H1 (cell line): Measurements from ENCODE around the gene PRRC2A. TPM values are rescaled to one million over a fixed set of nuclear protein-coding genes. Genes with fewer than 3 reads are reported as not detected.

ENCODE experiments used
- BACH1 ChIP-seq: IDR thresholded peaks from 2 replicates; pipeline ENCODE4 v1.6.1; 2012; ENCODE audit warnings: low read length, improper control_type of control experiment
- BRCA1 ChIP-seq: IDR thresholded peaks from 2 replicates; pipeline ENCODE4 v1.6.1; 2012; ENCODE audit warnings: low read depth, low read length, improper control_type of control experiment
- CREB1 ChIP-seq: IDR thresholded peaks from 2 replicates; pipeline ENCODE4 v1.6.1; 2012; ENCODE audit warnings: inconsistent platforms
- KDM4A ChIP-seq: IDR thresholded peaks from one replicate; pipeline ENCODE4 v1.7.1; 2012; ENCODE audit warnings: low read depth, mild to moderate bottlenecking, moderate library complexity, low read length, inconsistent platforms; ENCODE audit not compliant: severe bottlenecking
- KDM5A ChIP-seq: fragments of 200-600 bp; IDR thresholded peaks from 2 replicates; pipeline ENCODE4 v1.7.1; 2012; ENCODE audit warnings: mild to moderate bottlenecking, low read length, inconsistent platforms, mixed read lengths
- POLR2AphosphoS5 ChIP-seq: IDR thresholded peaks from 2 replicates; pipeline ENCODE4 v1.6.1; 2011; ENCODE audit warnings: low read depth, low read length
- RAD21 ChIP-seq, 2 experiments: IDR thresholded peaks in 1 of 2; conservative IDR thresholded peaks in 1 of 2; 2 replicates each; pipeline ENCODE4 v1.6.1; 2011; ENCODE audit warnings: low read depth in 2 of 2, low read length in 2 of 2, improper control_type of control experiment in 1 of 2, inconsistent platforms in 1 of 2, mild to moderate bottlenecking in 1 of 2, moderate library complexity in 1 of 2
- RNF2 ChIP-seq: fragments of 200-900, 300-1000 bp; sonication (generic); IDR thresholded peaks from 2 replicates; pipeline ENCODE4 v1.7.1; 2016; ENCODE audit warnings: borderline replicate concordance, low read depth, mild to moderate bottlenecking, antibody characterized with exemption, low read length; ENCODE audit not compliant: poor library complexity, severe bottlenecking; ENCODE audit errors: missing control alignments
- TCF12 ChIP-seq: IDR thresholded peaks from 2 replicates; pipeline ENCODE4 v1.6.1; 2011; ENCODE audit warnings: low read depth, mild to moderate bottlenecking, low read length
- polyA plus RNA-seq, 7 experiments: library from polyadenylated mRNA; depleted of rRNA in 3 of 7; stranded (reverse) in 5 of 7; unstranded in 2 of 7; fragments of >200 nt in 5 of 7; fragments of 200-250 nt in 2 of 7; gene quantifications; 1 replicate in 5 of 7; 2 replicates in 1 of 7; 4 replicates in 1 of 7; pipeline versions ENCODE4 v1.2.1 to v1.2.3, GENCODE V29; 2011 to 2013; ENCODE audit warnings: missing spikeins in 2 of 7, mixed read lengths in 2 of 7
- total RNA-seq: library from RNA; stranded (reverse); fragmentation: NEBNext Ultra II Directional; extraction: Animal tissue kit (Norgen Biotek cat#: 25700); gene quantifications from 2 replicates; pipeline ENCODE4 v1.2.1, GENCODE V29; 2021
- TF ChIP-seq, protein P1 (sequence below): fragments of 300-600 bp; sonication (generic); IDR thresholded peaks from 2 replicates; pipeline ENCODE4 v1.7.1; 2012; ENCODE audit warnings: low read length, moderate library complexity, mild to moderate bottlenecking, inconsistent platforms; ENCODE audit not compliant: insufficient replicate concordance

PRRC2A gene
- total and polyA plus RNA-seq, 2 of the 8 experiments (the other 6 are each of a cell fraction or from before 2014, with no cell fraction given): 118 to 300 TPM

DNA sequence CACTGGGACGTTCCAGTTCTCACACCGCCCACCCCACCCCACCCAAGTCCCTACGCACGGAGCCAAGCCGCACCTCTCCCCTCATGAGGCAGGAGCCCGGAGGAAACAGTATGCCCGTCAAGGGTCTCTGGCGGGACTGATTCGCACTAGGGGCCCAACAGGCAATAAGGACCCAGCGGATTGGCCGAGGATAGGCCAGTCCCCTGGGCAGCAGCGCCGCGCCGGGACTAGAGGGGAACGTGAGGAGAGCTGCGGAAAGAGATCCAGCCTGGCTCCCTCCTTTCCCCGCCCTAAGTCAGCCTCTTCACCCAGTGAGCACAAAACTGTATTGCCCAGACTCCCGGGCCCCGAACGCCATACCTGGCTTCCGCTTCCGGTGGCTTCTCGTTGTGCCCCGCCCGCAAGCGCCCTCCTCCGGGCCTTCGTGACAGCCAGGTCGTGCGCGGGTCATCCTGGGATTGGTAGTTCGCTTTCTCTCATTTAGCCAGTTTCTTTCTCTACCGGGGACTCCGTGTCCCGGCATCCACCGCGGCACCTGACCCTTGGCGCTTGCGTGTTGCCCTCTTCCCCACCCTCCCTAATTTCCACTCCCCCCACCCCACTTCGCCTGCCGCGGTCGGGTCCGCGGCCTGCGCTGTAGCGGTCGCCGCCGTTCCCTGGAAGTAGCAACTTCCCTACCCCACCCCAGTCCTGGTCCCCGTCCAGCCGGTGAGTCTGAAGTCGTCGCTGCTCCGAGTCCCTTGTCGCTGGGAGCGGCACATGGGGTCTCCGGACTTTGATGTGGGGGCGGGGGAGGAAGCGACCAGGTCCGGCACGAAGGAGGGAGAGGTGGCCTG, 45.2 kb downstream of the PRRC2A start, which contains the start of gene CSNK2B (continued):
- TF ChIP-seq, protein P1, sequence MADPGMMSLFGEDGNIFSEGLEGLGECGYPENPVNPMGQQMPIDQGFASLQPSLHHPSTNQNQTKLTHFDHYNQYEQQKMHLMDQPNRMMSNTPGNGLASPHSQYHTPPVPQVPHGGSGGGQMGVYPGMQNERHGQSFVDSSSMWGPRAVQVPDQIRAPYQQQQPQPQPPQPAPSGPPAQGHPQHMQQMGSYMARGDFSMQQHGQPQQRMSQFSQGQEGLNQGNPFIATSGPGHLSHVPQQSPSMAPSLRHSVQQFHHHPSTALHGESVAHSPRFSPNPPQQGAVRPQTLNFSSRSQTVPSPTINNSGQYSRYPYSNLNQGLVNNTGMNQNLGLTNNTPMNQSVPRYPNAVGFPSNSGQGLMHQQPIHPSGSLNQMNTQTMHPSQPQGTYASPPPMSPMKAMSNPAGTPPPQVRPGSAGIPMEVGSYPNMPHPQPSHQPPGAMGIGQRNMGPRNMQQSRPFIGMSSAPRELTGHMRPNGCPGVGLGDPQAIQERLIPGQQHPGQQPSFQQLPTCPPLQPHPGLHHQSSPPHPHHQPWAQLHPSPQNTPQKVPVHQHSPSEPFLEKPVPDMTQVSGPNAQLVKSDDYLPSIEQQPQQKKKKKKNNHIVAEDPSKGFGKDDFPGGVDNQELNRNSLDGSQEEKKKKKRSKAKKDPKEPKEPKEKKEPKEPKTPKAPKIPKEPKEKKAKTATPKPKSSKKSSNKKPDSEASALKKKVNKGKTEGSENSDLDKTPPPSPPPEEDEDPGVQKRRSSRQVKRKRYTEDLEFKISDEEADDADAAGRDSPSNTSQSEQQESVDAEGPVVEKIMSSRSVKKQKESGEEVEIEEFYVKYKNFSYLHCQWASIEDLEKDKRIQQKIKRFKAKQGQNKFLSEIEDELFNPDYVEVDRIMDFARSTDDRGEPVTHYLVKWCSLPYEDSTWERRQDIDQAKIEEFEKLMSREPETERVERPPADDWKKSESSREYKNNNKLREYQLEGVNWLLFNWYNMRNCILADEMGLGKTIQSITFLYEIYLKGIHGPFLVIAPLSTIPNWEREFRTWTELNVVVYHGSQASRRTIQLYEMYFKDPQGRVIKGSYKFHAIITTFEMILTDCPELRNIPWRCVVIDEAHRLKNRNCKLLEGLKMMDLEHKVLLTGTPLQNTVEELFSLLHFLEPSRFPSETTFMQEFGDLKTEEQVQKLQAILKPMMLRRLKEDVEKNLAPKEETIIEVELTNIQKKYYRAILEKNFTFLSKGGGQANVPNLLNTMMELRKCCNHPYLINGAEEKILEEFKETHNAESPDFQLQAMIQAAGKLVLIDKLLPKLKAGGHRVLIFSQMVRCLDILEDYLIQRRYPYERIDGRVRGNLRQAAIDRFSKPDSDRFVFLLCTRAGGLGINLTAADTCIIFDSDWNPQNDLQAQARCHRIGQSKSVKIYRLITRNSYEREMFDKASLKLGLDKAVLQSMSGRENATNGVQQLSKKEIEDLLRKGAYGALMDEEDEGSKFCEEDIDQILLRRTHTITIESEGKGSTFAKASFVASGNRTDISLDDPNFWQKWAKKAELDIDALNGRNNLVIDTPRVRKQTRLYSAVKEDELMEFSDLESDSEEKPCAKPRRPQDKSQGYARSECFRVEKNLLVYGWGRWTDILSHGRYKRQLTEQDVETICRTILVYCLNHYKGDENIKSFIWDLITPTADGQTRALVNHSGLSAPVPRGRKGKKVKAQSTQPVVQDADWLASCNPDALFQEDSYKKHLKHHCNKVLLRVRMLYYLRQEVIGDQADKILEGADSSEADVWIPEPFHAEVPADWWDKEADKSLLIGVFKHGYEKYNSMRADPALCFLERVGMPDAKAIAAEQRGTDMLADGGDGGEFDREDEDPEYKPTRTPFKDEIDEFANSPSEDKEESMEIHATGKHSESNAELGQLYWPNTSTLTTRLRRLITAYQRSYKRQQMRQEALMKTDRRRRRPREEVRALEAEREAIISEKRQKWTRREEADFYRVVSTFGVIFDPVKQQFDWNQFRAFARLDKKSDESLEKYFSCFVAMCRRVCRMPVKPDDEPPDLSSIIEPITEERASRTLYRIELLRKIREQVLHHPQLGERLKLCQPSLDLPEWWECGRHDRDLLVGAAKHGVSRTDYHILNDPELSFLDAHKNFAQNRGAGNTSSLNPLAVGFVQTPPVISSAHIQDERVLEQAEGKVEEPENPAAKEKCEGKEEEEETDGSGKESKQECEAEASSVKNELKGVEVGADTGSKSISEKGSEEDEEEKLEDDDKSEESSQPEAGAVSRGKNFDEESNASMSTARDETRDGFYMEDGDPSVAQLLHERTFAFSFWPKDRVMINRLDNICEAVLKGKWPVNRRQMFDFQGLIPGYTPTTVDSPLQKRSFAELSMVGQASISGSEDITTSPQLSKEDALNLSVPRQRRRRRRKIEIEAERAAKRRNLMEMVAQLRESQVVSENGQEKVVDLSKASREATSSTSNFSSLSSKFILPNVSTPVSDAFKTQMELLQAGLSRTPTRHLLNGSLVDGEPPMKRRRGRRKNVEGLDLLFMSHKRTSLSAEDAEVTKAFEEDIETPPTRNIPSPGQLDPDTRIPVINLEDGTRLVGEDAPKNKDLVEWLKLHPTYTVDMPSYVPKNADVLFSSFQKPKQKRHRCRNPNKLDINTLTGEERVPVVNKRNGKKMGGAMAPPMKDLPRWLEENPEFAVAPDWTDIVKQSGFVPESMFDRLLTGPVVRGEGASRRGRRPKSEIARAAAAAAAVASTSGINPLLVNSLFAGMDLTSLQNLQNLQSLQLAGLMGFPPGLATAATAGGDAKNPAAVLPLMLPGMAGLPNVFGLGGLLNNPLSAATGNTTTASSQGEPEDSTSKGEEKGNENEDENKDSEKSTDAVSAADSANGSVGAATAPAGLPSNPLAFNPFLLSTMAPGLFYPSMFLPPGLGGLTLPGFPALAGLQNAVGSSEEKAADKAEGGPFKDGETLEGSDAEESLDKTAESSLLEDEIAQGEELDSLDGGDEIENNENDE: no peak
- TF ChIP-seq CREB1 (peak; percentile 62), KDM5A (no peak), RNF2 (no peak), POLR2AphosphoS5 (peak; percentile 89), RAD21 (IDR thresholded peaks at IDR 0.05 in 1 of 2, conservative IDR thresholded peaks at IDR 0.05 in 1 of 2; ENCODE audit: low read depth in 2 of 2, low read length in 2 of 2) (no peak), BACH1 (no peak), KDM4A (peak; percentile 80), TCF12 (no peak), BRCA1 (no peak)
